Amniotic stem cell (primary cell): Measurements from ENCODE around the gene KLHL9.
A peak's percentile ranks its signal among the peaks of the same experiment; 100 is the strongest.
"Not testable (repeated sequence)": the region's sequence is repeated elsewhere in the genome, so short reads cannot be mapped to it uniquely, and the experiment has no call there.

Experiments
- DNase-seq: peaks from one replicate; lab custom pipeline; 2025; lab: John Stamatoyannopoulos, UW

The KLHL9 gene

GRCh38 chr9:21334701-21335632 is at the start of gene KLHL9:
TSS of gene KLHL9 (minus strand) at chr9:21335404. CDS start at chr9:21334859, 545 bp downstream.
- DNase-seq, result peak; percentile 85

DNA sequence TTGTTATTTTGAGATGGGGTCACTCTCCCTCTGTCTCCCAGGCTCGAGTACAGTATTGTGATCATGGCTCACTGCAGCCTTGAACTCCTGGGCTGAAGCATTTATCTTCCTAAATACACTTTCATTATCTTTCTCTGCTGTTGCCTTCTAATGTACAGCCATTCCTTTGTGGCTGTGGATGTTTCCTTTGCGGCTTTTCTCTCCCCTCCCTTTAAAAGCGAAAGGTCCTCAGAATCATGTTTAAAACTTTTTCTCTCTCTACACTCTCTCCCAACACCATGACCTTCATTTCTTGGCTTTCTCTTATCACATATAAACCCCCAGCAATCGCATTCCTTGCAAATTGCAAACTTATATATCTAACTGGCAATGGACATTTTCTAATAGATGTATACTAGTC is 48.4 kb upstream of the KLHL9 start:
- no peak for DNase-seq

DNA sequence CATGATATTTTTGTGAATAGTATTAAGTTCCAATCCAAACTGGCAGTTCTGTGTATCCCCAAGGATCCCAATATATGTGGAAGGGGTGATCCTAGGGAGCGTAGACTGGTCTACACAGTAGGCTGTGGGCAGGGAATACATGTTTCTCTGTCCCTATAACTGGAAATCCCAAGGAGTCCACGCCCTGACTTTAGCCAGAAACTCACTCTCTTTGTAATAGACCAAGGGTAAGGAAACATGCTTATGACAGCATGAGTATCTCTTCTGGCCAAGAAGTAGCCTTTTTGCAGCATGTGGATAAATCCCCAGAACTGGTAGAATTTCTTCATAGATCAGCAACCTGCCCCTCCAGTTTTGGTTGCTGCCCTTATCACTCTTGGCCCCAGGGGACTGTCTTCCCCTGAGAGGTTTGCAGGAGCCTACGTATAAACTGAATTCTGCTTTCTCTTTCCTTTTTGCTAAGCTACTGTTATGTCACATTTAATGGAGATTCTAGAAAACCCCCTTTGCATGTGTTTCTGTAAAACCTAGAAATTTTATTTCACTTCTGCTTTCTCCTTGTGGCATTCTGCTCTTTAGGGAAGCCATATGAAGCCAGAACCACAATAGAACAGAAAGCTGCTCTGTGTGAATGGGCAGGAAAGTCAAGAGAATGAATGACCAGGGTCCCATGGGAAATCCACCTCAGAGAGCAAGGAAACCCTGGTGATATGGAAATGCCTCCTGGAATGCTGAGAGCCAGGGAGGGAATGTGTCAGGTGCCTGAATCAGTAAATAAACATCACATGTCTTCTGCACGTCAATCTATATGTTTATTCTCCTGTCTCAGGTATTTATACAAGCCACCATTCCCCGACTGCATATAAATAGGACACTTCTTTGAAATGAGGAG is 46.5 kb upstream of the KLHL9 start:
- no peak for DNase-seq

GRCh38 chr9:21371467-21371866 is 36.3 kb upstream of the KLHL9 start:
- not testable (repeated sequence) for DNase-seq

DNA sequence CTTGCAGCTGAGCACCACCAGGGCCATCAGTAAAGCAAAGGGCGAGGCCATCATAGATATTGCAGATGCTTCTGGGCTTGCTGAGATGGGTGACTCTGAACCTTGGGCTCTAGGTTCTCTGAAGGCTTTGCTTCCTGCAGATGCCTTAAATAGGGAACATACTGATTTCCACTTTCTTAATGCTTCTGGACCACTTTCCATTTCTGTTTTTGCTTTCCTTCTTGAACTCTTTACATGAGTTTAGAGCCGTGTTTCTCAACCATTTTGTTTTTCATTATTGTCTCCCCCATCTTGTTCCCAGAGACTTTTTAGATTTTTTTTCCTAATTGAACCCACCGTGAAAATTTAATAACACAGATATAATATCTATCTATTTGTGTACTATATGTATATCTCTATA is 32.8 kb upstream of the KLHL9 start, which contains the start of gene IFNA13:
Gene IFNA13 (minus strand): TSS at position 101 of the 400 bp plus-strand sequence. CDS start 47 bp downstream, at position 54.
- no peak for DNase-seq

DNA sequence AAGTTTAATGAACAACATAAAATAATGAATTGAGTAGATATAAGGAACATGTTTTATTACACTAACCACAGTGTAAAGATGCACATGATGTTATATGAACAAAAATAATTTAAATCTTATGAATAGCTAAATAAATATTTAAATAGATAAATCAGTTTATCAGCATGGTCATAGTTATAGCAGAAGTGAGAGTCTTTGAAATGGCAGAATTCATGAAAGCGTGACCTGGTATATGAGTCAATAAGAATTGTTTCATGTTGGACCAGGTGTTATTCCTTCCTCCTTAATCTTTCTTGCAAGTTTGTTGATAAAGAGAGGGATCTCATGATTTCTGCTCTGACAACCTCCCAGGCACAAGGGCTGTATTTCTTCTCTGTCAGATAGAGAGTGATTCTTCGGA is 32.0 kb upstream of the KLHL9 start:
- not testable (repeated sequence) for DNase-seq

- DNase-seq, result no peak
Measured at GRCh38 chr9:21362287-21362686, 27.1 kb upstream of the KLHL9 start.

GRCh38 chr9:21357479-21358460 is 22.6 kb upstream of the KLHL9 start:
- DNase-seq, result no peak

DNA sequence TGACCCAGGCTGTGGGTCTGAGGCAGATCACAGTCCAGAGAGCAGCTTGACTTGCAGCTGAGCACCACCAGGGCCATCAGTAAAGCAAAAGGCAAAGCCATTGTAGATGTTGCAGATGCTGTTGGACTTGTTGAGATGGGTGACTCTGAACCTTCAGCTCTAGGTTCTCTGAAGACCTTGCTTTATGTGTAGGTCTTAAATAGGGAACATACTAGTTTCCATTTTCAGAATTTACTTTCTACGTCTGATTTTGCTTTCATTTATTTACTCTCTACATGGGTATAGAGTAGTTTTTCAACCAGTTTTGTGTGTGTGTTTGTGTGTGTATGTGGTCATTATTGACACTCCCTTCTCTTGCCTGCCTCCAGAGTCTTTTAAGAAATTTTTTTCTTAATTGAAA is 15.6 kb upstream of the KLHL9 start, which contains the start of gene IFNA6:
Gene IFNA6 (minus strand): TSS at position 101 of the 400 bp plus-strand sequence. CDS start 0 bp downstream, at position 101.
- DNase-seq, result no peak

- no peak for DNase-seq
Measured at GRCh38 chr9:21348430-21348970, 13.3 kb upstream of the KLHL9 start.

DNA sequence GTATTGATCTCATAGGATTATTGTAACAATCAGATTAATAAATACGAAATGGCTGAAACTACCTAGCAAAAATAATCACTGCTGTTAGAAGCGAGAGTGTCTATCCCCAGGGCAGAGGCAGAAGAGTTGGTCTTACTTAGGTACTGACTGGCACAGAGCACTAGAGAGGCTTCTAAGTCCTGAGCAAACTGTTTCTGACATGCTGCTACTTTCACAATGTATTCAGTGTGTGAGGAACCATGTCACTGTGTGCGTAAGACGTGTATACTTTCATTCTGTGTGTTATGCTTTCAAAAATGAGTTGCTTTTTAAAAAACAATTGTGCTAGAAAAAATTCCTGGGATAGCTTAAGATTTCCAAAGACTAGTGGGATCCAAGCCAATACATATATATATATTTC is 5.5 kb upstream of the KLHL9 start:
- no peak for DNase-seq

GRCh38 chr9:21336457-21336856 is 1.3 kb upstream of the KLHL9 start:
- DNase-seq, result no peak

DNA sequence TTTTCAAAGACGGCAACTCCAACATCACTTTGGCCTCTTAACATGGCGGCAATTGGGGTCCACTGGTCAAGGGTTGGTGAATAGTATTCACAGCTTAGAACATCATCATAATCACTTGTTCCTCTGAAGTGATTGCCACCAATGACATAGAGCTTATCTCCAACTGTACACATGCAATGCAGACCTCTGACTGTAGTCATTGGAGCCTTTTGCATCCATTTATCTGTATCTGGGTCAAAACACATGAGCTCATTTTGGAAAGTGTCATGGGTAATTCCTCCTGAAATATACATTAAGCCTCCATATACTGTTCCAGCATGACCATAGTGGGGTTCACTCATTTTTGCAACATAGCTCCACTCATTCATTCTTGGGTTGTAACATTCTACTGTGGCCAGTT is 2.0 kb downstream of the KLHL9 start:
- no peak for DNase-seq

GRCh38 chr9:21331676-21332402 is 3.4 kb downstream of the KLHL9 start:
- DNase-seq, result no peak

DNA sequence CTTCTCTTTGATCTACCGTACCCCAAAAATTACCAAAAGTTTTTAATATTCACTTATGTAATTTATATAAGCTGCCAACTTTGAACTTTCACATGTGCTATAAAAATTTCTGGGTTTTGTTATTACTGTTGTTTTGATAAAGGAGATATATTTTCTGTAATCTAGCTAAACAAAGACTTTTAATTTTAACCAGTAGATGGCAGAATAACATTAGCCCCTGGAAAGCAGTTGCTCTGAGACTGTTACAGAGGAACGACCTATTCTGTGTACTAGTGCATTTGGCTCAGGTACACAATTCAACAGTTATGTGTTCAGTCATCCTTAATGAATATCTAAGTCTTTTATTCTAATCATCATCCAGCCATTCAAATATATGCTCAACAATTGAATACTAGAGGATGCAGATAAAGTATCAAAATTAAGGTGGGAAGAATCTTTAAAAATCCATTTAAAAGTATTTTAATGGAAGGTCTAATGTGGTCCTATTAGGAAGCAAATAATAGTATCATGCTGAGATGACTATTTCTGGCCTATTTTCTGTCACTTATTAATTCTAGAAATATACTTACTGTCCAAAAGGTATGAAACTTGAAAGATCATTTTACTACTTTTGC is 8.6 kb downstream of the KLHL9 start:
- peak; percentile 1 for DNase-seq

GRCh38 chr9:21324047-21324446 is 11.2 kb downstream of the KLHL9 start:
- no peak for DNase-seq

- DNase-seq, result no peak
Measured at GRCh38 chr9:21322911-21323461, 12.2 kb downstream of the KLHL9 start.

DNA sequence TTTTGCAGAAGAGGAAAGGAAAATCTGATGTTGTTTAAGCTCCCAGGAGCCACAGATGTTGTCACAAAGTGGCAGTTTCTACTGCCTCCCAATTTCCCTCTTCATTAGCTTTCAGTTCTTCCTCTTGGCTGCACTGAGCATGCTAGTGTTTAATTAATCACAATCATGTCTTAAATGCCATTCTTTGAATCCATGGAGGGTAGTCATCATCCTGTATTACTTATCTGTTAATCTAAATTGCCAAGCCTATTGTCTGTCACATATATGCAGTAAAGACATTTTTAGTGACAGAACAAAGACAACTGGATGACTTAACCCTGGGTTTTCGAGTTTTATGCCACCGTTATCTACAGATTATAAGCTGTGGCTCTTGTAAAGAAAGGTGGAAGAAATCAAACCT is 14.7 kb downstream of the KLHL9 start:
- no peak for DNase-seq
